ENCODE data around the gene KCNH2. TPM values are rescaled to one million over a fixed set of nuclear protein-coding genes. Genes with fewer than 3 reads are reported as not detected.

The KCNH2 gene
- total RNA-seq, 4 donors from 2014 or later, result 0.15 to 1.1 (median 0.36) TPM

DNA sequence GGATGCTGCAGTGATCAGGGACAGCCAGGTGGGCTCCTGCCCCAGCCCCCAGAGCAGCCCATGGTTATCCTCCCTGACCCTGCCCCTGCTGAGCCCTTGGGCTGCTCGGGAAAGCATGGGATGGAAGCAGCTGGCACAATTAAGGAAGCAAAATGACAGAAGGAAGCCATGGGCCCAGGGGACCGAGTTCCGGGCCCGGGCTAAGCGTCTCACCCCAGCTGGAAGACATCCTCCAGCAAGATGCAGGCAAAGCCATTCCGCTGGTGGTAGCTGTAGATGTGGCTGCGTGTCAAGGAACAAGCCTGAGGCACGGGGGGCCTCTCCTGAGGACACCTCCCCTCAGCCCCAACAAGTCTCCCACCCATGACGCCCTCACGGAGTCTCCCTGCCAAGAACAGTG is 45.1 kb upstream of the KCNH2 start:
- intact Hi-C loops (cut with DNase I; ENCODE audit: low total_unique reads), result no loop called here
- WGBS, 2 donors, result 71% methylated on average over 10 of the region's 10 CpGs
- TF ChIP-seq CTCF (IDR thresholded peaks at IDR 0.05) (no peak), POLR2A (IDR thresholded peaks at IDR 0.05) (no peak)
- DNase-seq (ENCODE audit: low spot score in 2 of 2), result no peak
- no peak overlapping the region for H3K4me3 ChIP-seq (ENCODE audit: low read depth, poor library complexity, severe bottlenecking)

DNA sequence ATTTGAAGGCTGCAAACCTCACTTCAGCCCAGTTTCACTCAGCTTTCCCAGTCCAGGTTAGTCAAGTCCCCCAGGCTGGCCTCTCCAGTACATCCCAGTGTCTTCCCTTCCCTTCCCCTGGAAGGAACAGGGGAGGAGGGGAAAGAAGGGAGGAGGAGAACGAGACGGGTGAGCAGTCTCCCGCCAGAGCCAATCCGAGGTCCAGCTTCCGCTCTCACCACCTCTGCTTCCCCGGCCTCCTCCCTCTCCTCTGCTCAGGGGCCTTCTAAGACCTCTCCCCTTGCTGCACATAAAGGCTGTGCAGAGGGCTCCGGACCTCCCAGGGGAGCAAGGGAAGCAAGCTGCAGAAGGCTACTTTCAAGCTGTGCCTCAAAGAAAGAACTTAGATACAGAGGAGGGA is 42.1 kb upstream of the KCNH2 start:
- no peak overlapping the region for H3K4me3 ChIP-seq (ENCODE audit: low read depth, poor library complexity, severe bottlenecking)
- intact Hi-C loops (cut with DNase I; ENCODE audit: low total_unique reads), result no loop called here
- no peak for DNase-seq (ENCODE audit: low spot score in 2 of 2)
- 66 to 82% methylated on average over 7 of the region's 7 CpGs for WGBS, 2 donors
- no peak for TF ChIP-seq POLR2A (IDR thresholded peaks at IDR 0.05)

DNA sequence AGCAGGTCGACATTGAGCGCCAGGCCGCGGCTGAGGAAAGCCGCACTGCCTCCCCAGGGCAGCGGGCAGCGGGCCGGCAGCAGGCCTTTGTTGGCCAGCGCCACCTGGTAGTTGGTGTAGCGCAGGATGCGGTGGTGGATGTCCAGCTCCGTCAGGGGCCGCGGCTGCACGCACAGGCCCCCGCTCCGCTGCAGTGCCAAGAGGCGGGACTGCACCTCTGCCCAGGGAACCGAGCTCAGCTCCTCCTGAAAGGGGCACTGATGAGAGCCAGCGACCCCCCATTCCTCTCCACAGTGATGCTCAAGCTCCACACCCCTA is 41.0 kb upstream of the KCNH2 start:
- H3K4me3 ChIP-seq (ENCODE audit: low read depth, poor library complexity, severe bottlenecking), result no peak overlapping the region
- TF ChIP-seq CTCF (IDR thresholded peaks at IDR 0.05) (no peak), POLR2A (IDR thresholded peaks at IDR 0.05) (no peak)
- no peak for DNase-seq (ENCODE audit: low spot score in 2 of 2)
- 32 to 34% methylated on average over 19 to 20 of the region's 20 CpGs for WGBS, 2 donors
- intact Hi-C loops (cut with DNase I; ENCODE audit: low total_unique reads), result no loop called here

DNA sequence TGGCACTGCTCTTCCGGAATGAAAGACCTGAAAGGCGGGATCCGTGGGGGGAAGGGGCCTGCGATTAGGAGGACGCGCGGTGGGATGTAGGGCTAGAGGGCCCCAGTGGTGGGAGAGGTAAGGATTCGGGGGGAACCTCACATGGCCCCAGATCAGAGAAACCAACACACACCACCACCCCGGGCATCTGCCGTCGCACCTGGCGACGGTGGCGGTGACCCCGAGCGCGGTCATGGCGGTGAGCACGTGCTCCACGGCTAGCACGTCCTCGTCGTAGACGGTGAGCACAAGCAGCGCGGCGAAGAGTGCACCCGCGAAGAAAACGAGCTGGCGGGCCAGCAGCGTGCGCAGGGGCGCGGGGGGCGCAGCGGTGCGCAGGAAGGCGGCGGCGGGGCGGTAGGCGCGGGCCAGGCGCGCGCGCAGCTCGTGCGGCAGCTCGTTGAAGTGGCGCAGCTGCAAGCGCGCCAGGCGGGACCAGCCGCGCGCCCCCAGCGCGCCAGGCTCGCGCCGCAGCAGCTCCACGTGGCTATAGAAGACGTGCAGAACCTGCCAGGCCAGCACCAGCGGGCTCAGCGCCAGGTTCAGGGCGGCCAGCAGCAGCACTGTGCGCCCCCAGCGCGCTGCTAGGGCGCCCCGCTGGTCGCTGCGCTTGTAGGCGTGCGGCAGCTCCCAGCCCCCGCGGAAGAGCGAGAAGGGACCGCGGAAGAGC is 40.5 kb upstream of the KCNH2 start:
- TF ChIP-seq CTCF (IDR thresholded peaks at IDR 0.05) (peak in 1 of 3 donors; percentile 6), POLR2A (IDR thresholded peaks at IDR 0.05) (no peak)
- WGBS, 2 donors, result 2 to 5% methylated on average over 58 to 80 of the region's 82 CpGs
- H3K4me3 ChIP-seq (ENCODE audit: low read depth, poor library complexity, severe bottlenecking), result no peak overlapping the region
- no peak for DNase-seq (ENCODE audit: low spot score in 2 of 2)
- intact Hi-C loops (cut with DNase I; ENCODE audit: low total_unique reads), result no loop called here

DNA sequence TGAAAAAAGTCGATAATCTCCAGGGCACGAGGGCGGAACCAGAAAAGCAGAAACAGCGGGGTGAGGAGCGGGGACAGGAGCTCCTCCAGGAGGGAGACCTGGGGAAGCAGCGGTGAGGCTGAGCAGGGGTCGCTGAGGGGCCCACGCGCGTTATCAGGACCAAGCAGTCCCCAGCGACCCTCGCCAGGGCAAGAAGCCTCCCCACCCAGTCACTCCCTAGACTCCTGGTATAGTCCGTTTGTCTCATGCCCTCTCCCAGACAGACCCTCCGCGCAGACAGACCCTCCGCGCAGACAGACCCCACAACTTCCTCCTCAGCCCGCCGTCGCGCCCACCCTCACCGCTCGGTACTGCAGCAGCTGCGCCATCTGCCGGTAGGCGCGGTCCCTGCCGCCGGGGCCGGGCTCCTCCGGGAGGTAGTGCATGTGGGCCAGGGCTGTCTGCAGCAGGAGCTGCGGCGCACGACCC is 39.9 kb upstream of the KCNH2 start:
- intact Hi-C loops (cut with DNase I; ENCODE audit: low total_unique reads), result no loop called here
- 3 to 6% methylated on average over 28 to 34 of the region's 34 CpGs for WGBS, 2 donors
- peak in 1 of 2 donors; percentile 93 for DNase-seq (ENCODE audit: low spot score in 2 of 2)
- TF ChIP-seq POLR2A (IDR thresholded peaks at IDR 0.05), result no peak
- TF ChIP-seq CTCF (IDR thresholded peaks at IDR 0.05), result peak in 1 of 3 donors; percentile 37
- H3K4me3 ChIP-seq (ENCODE audit: low read depth, poor library complexity, severe bottlenecking), result no peak overlapping the region

- no peak for DNase-seq (ENCODE audit: low spot score in 2 of 2)
- TF ChIP-seq POLR2A (IDR thresholded peaks at IDR 0.05), result no peak
- TF ChIP-seq CTCF (IDR thresholded peaks at IDR 0.05), result no peak
- 41 to 56% methylated on average over 12 to 13 of the region's 13 CpGs for WGBS, 2 donors
- intact Hi-C loops (cut with DNase I; ENCODE audit: low total_unique reads), result no loop called here
- no peak overlapping the region for H3K4me3 ChIP-seq (ENCODE audit: low read depth, poor library complexity, severe bottlenecking)
Measured at GRCh38 chr7:151017370-151017952, 39.3 kb upstream of the KCNH2 start.

Measured in lower leg skin (tissue), 4 donors.